HFF-Myc (cell line): ENCODE data around the gene KIF5B.
"Not testable (repeated sequence)": the region's sequence is repeated elsewhere in the genome, so short reads cannot be mapped to it uniquely, and the experiment has no call there.

Experiments used
- DNase-seq: peaks from one replicate; pipeline ENCODE4 v3.0.0-alpha.2; 2011; ENCODE audit warnings: low read depth; ENCODE audit errors: extremely low read depth
- H3K4me3 ChIP-seq: replicated peaks from 2 replicates; pipeline ENCODE4 v1.5.1; 2011; ENCODE audit warnings: low read depth, mild to moderate bottlenecking, control low read depth, low read length
- TF ChIP-seq, protein P1 (sequence below): IDR thresholded peaks from 2 replicates; pipeline ENCODE4 v1.5.1; 2012; ENCODE audit warnings: mild to moderate bottlenecking, low read depth, low read length, control low read depth; ENCODE audit errors: missing control alignments

Gene KIF5B

DNA sequence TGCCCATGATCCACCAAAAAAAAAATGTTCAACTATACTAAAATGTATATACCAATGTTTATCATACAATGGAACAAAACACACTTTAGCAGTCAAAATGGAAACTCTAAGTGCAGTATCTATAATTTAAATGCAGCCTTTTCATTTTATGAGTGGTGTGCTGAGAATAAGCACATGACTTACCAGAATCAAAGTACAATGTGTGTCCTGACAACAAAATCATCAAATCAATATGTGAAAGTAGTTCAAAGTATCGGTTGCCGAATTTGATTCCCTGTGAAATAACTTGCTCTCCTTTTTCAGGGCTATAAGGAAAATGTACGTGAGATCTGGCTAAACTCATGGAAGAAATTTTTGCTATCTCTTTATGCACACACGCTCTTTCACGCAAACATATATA lies 16.9 kb upstream of the KIF5B start:
- DNase-seq: no peak
- no peak overlapping the region for H3K4me3 ChIP-seq
- TF ChIP-seq, protein P1, sequence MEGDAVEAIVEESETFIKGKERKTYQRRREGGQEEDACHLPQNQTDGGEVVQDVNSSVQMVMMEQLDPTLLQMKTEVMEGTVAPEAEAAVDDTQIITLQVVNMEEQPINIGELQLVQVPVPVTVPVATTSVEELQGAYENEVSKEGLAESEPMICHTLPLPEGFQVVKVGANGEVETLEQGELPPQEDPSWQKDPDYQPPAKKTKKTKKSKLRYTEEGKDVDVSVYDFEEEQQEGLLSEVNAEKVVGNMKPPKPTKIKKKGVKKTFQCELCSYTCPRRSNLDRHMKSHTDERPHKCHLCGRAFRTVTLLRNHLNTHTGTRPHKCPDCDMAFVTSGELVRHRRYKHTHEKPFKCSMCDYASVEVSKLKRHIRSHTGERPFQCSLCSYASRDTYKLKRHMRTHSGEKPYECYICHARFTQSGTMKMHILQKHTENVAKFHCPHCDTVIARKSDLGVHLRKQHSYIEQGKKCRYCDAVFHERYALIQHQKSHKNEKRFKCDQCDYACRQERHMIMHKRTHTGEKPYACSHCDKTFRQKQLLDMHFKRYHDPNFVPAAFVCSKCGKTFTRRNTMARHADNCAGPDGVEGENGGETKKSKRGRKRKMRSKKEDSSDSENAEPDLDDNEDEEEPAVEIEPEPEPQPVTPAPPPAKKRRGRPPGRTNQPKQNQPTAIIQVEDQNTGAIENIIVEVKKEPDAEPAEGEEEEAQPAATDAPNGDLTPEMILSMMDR: no peak

DNA sequence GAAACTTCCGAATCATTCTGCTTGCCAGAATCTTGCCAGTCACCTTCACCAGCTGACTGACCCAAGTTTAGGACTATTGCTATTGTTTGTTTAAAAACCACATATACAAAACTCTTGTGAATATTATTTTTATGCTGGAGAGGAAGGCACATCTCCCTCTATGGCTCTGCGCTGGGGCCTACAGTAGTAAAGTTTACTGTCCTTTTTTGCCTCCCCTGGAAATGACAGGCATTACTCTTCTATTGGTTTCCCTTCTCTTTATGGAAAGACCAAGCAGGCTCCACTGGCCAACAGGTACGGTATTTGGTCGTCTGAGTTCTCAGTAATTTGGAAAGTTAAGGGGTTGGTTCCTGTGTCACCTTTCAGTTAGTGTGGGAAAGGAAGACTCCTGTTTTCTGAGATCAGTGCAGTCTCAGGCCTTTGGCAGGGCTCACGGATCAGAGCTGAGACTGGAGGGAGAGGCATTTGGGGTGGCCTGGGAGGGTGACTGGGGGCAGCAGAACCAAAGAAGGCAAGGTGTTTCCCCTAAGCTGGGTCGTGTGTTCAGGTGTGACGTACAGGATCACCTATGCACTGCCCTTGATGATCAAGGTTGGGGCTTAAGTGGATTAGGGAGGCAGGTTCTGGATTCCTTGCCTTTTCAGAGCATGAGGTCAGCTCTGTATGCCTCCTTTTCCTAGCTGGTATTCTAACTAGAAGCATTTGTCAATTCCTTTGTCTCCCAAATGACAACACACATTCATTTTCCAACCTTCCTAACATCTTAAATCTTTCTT lies 16.0 kb upstream of the KIF5B start:
- no peak for DNase-seq
- H3K4me3 ChIP-seq: no peak overlapping the region
- TF ChIP-seq, protein P1: no peak

DNA sequence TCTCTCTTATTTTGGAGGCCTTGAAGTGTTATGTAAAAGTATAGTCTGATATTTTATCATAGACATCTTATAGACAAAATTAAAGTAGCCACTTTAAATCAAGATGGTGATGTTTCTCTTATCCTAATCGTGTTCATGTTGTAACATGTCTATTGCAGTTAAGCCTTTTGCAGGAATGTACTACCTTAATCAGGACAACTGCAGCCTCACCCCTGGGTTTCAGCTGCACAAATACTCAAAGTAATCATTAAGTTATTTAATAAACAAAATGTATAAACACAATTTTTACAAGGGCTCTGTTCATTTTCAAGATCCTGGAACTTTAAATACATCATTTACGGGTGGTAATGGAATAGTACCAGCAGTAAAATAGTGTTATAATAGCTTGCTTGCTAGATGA lies 14.4 kb upstream of the KIF5B start:
- no peak for DNase-seq
- TF ChIP-seq, protein P1: no peak
- no peak overlapping the region for H3K4me3 ChIP-seq

DNA sequence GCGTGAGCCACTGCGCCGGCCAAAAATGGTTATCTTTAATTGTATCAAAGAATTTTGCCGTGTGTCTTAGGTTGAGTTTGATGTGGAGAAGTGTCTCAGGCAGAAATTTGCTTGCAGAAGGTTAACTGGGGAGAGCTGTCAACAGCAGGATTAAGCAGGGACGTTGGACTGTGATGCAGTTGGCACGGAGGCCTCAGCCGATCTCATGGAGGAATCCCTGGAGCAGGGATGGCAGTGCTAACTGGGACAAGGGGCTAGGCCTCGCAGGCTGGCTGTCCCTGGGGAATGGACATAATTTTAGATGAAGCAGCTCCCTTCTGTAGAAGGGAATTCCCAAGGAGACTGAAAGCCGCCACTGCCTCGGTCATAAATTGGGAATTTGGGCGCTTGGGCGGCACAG lies 12.3 kb upstream of the KIF5B start:
- TF ChIP-seq, protein P1: no peak
- no peak overlapping the region for H3K4me3 ChIP-seq
- no peak for DNase-seq

DNA sequence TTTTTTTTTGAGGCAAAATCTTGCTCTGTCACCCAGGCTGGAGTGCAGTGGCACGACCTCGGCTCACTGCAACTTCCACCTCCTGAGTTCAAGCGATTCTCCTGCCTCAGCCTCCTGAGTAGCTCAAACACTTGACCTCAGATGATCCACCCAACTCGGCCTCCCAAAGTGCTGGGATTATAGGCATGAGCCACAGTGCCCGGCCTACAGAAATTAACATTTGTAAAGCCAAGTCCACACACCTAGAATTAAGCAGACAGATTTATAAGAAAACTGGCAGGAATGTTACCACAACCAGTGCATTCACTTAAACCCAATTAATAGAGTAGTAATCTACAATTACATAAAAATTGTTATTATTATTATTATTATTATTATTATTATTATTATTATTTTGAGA lies 11.7 kb upstream of the KIF5B start:
- DNase-seq, H3K4me3 ChIP-seq: not testable (repeated sequence)

DNA sequence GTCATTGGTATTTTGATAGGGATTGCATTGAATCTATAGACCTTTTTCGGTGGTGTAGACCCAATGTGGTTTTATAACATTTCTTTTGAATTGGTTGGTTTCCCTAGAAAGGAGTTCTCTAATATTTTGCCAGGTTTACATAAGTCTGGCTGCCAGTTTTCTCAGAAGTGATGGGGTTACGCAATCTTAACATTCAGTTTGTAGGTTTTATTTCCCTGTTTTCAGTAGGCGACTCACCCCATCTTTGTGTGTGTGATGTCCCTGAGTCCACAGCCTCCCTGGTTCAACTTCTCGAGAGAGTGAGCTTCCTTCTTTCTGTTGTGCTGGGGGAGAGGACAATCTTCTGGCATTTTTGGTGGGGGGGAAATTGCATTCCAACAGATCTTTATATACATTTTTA lies 9.6 kb upstream of the KIF5B start:
- DNase-seq: no peak
- TF ChIP-seq, protein P1: no peak
- no peak overlapping the region for H3K4me3 ChIP-seq

DNA sequence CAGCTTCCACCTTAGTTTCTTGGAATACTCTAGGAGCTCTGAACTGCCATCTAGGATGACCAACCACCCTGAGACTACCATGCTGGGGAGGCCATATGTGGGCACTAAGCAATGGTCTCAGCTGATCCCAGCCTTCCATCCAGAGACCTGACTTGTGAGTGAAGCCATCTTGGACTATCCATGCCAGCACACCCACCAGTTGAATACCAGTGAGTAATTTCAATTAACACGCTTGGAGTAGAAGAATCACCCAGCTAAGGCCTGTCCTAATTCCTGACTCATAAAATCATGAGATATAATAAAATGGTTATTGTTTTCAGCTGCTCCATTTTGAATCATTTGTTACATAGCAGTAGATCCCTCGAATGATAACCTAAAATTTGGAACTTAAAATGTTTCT lies 5.2 kb upstream of the KIF5B start:
- H3K4me3 ChIP-seq: no peak overlapping the region
- TF ChIP-seq, protein P1: no peak
- no peak for DNase-seq
